DMS153 treated with DMSO at 0.1 percent for 48 hours (cell line): ENCODE results near the gene NLRP14.
A peak's percentile ranks its signal among the peaks of the same experiment; 100 is the strongest.

Source experiments
- DNase-seq: peaks from one replicate; lab custom pipeline; 2025; ENCODE audit not compliant: unreplicated experiment; lab: John Stamatoyannopoulos, UW

The NLRP14 gene

DNA sequence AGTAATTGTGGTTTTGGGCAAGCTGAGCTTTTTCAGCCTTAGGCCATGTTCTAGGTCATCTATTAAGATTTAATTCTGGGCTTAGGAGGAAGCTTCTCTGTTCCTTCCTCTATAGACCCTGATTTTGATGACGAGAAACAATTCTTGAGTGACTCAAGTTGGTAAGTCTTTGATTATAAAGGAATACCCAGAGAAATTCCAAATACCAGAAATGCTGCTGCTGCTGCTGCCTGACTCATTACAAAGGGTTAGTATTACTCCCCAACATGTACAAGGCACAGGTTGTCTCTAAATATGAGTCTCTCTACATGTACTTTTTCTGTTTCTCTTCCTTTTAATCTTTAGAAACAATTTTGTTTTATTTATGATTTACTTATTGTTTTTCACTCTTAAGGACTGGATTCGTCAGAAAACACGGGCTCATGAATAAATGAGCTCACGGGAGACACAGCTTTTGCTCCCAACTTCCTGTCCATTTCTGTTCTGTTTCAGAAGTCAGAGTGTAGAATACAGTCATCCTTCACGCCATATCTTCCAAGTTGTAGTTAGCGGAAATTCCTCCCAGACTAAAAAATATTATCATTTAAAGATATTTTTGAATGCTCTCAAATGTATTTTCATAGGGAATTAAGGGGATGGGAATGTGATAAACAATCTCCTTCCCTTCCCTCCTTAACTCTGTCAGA lies 36.7 kb downstream of the NLRP14 start:
- no peak for DNase-seq

DNA sequence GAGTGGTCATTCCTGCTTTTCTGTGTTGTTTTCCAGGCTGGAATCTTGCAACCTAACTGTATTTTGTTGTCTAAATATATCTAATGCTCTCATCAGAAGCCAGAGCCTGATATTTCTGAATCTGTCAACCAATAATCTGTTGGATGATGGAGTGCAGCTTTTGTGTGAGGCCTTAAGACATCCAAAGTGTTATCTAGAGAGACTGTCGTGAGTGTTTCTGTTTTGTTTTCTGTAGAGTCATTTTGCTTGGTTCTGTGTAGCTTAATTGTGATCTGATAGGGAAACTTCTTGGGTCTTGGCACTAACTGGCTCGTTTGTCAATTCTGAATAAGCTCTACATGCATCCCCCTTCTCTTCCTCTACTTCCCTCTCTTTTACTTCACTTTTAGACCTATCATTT lies 37.4 kb downstream of the NLRP14 start:
- no peak for DNase-seq

DNA sequence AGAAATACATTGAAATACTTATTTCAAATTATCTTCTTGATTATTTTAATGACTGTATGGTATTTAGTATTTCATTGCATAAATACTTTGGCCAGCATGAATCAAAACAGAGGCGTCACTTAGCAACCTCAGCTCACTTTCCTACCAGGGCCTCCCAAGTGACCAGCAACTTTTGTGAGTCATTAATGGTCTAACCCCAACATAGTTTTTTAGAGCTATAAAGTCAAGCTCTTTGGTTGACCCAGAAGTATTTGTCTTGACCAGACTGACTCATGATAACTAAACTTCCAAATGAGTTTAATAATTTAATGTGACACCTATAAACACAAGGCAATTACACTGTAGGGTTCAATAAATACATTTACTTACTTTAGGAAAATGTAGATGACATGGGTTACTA lies 40.6 kb downstream of the NLRP14 start:
- DNase-seq: no peak

DNA sequence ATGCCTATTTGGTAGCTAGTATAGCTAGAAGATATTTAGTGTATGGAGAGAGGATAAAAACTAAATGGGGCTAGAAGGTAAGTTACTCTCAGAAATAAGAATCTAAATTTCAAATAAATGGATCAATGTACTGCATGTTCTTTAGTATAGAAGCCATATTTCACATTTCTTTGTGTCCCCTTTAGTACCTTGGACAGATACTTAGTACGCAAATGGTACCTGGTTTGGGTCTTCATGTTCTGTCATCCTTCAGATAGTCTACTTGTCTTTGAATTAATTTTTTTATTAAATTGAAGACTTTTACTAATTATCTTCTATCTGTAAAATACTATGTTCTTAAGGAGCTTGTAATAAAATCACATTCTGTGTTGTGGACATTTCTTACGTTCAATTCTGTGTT lies 42.3 kb downstream of the NLRP14 start:
- DNase-seq: no peak

DNA sequence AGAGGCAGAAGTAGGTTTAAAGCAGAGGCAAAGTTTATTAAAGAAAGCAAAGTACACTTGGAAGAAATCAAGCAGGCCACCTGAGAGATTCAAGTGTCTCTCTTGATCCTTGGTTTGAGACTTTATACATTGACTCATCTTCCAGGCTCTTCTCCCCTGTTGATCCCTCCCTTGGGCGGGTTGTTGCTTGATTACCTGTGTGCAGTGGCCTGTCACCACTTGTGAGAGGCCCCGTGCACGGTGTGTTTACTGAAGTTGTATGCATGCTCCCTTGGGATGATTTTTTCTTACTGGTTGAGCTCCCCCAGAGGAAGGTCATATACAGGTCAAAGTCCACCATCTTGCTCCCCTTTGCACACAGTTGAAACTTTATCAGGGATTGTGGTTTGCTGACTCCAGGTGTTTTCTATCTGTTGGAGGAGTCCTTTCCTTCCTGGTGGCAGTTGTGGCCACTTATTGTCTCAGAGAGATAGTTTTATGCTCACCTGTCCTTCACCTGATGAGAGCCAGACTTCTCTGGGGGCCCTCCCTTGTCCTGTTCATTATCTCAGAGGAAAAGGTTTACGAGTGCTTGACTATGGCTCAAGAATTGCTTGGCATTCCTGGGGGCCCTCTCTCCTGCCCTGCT lies 52.2 kb downstream of the NLRP14 start:
- DNase-seq: no peak

DNA sequence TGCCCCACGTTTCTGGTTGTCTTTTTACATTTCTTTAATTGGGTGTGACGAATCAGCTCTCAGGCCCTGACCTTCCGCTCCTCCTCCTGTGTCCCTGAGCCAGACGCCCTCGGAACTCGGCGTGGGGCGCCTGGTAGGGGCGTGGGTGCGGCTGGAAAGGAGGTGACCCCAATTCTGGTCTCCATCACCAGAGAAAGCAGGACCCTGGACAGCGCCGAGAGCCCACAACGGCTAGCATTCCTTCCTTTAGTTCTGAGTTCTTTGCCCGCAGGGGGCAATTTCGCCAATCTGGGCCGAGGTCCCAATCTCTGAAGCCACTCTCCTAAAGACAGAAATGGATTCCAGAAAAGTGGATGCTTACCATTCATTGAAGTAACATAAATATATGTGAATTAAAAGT lies 56.8 kb downstream of the NLRP14 start:
- no peak for DNase-seq

DNA sequence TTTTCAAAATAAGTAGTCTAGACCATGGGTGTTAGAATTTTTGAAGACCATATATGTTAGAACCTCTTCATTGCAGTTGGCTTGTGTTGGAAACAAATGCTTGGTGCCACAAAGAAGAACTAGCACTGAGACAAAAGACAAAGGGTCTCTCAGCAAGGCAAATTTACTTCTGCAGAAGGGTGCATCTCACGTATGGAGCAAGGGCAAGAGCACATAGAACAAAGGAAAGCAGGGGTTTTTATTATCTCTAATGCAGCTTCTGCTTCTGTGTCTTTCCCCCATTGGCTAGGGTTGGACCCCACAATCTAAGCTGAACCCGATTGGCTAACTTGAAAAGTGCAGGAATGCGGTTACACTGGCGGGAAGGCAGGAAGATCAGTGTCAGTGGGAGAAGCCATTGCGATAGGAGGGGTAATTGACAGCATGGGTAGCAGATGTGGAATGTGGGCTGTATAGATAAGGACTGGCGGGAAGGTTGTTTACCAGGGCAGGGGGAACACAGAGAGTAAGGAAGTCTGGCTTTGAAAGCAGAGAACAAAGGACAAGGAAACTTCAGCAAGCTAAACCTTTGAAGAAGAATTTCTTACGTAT lies 59.4 kb downstream of the NLRP14 start:
- DNase-seq: no peak

DNA sequence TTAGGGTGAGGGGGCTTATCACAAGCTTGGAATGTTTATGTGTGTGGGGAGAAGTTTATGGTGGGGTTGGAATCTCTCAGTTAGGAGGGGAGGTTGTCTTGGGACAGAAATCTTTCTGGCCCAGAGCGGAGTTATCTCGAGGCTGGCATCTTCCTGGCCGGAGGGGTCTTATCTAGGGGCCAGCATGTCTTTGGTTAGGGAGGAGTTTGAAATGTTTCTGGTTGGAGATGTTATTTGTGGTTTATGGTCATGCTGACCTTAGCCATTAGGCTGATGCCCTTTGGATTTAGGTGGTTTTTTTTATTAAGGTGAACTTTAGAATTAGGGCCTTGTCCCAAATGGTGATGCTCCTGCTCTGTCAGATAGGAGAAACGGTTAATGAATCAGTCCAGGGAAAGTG lies 60.6 kb downstream of the NLRP14 start:
- no peak for DNase-seq

DNA sequence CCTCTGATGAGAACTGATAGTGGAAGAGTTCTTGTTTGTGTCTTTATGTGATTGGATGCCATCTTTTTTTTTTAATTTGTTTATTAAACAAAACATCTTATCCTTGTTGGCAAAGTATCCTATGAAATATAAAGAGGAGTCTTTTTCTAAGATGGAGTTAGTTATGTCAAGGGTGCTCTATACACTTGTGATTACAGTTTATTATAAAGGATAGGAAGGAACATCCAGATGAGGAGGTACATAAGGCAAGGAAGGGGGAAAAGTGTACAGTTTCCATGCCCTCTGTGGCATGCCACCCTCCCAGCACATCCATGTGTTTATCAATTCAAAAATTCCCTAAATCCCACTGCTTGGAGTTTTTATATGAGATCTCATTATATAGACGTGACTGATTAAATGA lies 61.2 kb downstream of the NLRP14 start:
- DNase-seq: no peak

DNA sequence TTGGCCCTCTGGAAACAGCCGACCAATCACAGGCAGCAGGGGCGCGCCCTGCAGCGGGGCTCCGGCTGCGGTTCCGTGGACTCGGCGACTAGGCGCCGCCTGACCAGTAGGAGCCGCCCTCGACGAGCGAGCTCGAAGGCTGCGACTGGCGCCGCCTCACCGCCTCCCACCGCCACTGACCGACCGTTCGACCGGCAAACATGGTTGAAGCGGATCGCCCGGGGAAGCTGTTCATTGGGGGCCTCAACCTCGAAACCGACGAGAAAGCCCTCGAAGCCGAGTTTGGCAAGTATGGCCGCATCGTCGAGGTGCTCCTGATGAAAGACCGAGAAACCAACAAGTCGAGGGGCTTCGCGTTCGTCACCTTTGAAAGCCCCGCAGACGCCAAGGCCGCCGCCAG lies 68.6 kb downstream of the NLRP14 start, which contains the start of gene RBMXL2:
RBMXL2 (plus strand) TSS at position 78 of the 400 bp plus-strand sequence; CDS start at position 201, 123 bp downstream.
- no peak for DNase-seq

DNA sequence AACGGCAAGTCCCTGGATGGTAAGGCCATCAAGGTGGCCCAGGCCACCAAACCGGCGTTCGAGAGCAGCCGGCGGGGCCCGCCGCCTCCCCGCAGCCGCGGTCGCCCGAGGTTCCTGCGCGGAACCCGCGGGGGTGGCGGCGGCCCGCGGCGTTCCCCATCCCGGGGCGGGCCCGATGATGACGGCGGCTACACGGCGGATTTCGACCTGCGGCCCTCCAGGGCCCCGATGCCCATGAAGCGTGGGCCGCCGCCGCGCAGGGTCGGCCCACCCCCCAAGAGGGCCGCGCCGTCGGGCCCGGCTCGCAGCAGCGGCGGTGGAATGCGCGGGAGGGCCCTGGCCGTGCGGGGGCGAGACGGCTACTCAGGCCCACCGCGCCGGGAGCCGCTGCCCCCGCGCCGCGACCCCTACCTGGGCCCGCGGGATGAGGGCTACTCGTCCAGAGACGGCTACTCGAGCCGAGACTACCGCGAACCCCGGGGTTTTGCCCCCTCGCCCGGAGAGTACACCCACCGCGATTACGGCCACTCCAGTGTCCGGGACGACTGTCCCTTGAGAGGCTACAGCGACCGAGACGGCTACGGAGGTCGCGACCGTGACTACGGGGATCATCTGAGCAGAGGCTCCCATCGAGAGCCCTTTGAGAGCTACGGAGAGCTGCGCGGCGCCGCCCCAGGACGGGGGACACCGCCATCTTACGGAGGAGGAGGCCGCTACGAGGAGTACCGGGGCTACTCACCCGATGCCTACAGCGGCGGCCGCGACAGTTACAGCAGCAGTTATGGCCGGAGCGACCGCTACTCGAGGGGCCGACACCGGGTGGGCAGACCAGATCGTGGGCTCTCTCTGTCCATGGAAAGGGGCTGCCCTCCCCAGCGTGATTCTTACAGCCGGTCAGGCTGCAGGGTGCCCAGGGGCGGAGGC lies 69.3 kb downstream of the NLRP14 start:
- DNase-seq: no peak

DNA sequence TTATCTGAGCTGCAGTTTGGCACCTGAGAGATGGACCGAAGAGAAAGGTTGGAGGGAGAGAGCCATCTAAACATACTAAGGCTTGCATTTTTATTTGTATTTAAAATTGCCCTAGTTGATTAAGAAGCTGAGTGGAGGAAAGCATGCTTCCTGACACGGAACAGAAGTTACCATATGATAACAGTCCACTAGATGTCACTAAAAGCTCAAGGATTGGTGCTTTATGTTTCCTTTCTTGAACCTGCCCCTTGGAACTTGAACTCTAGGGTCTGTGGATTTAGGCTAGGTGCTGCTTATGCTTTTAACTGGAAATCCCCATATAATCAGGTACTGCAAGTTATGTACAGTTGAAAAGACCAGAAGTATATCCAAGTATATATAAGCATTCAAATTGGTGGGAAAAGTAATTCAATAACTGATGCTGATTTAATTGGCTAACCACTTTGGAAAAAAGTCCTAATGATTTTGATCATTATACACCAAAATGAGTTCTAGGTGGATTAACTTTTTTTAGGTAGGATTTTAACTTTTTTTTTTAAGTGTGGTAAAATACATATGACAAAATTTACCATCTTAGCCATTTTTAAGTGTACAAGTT lies 78.1 kb downstream of the NLRP14 start:
- peak; percentile 42 for DNase-seq

DNA sequence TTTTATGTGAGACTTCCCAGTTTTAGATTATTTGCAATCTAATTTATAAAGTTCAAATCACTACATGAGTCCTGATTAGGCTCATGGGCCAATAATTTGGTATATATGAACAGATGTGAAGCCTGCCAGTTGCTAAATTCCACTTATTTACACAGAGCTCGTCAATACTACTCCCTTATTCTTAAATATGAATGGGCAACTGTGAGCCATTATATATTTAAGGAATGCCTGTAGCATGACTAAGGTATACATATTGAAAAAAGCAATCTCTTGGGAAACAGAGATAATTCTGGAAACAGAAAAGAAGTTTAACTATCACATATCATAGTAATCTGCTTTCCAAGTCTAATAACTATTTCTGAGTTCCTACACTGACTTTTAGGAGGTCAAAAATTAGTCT lies 95.5 kb downstream of the NLRP14 start:
- no peak for DNase-seq

DNA sequence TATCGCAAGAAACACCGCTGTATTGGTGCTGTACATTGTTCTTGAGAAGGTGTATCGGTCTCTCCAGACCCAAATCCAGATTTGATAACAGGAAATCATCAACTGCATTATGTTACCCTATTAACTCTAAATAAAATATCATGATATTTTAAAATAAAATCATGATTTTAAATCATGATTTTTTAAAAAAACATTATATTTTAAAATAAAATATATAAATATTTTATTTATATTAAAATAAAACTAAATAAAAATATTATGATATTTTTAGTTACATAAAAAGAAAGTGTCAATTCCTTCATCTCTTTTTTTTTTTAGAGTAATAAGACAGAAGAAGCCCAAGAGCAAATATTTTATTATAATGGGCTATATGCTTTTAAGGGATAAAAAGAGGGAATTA lies 96.1 kb downstream of the NLRP14 start:
- no peak for DNase-seq
